Body of pancreas (tissue), 4 donors: ENCODE results near the gene SLC6A9. TPM values are rescaled to one million over a fixed set of nuclear protein-coding genes. Genes with fewer than 3 reads are reported as not detected.

ENCODE experiments used
- ATAC-seq: fragments of 150-250 bp; one replicate; pipeline ENCODE4 v1.9.1; 2016
- DNase-seq, 4 donors: peaks; one replicate each; pipeline ENCODE4 v3.0.0-alpha.2; 2019
- H3K27ac ChIP-seq, 4 donors: fragments of 200-600 bp; sonication (generic); 1 replicate in 3 of 4; 2 replicates in 1 of 4; pipeline versions ENCODE4 v1.5.1 to v1.6.1; 2016 to 2019; ENCODE audit warnings: mild to moderate bottlenecking in 1 of 4, mixed read lengths in 1 of 4, moderate library complexity in 1 of 4
- H3K27me3 ChIP-seq, 2 donors: fragments of 200-600 bp; sonication (generic); one replicate each; pipeline ENCODE4 v1.6.0; 2016; ENCODE audit warnings: mild to moderate bottlenecking in 1 of 2
- H3K36me3 ChIP-seq, 2 donors: fragments of 200-600 bp; sonication (generic); replicated peaks in 1 of 2; 2 replicates each; pipeline ENCODE4 v1.5.1; 2016; ENCODE audit warnings: low read depth in 2 of 2; ENCODE audit not compliant: insufficient read depth in 1 of 2
- H3K4me1 ChIP-seq: fragments of 200-600 bp; sonication (generic); one replicate; pipeline ENCODE4 v1.6.0; 2016
- H3K4me3 ChIP-seq, 2 donors: fragments of 200-600 bp; sonication (generic); 1 replicate in 1 of 2; 2 replicates in 1 of 2; pipeline ENCODE4 v1.5.1; 2016 to 2019
- H3K9me3 ChIP-seq, 3 donors: fragments of 200-600 bp; sonication (generic); 1 replicate in 2 of 3; 2 replicates in 1 of 3; pipeline ENCODE4 v1.5.1; 2016
- POLR2A ChIP-seq, 3 donors: fragments of 450-650 bp; IDR thresholded peaks; one replicate each; pipeline ENCODE4 v1.6.1; 2016; ENCODE audit warnings: antibody characterized with exemption in 3 of 3, mild to moderate bottlenecking in 2 of 3
- WGBS, 2 donors: methylation state at CpG; one replicate each; pipeline ENCODE4 v1.1.5; 2017; 5-methylcytosine and 5-hydroxymethylcytosine counted together
- intact Hi-C: fragments of 100-400 bp; cut with DNase I; formaldehyde crosslinking; loops from one replicate; pipeline ENCODE4 v1.15.1; 2023
- total RNA-seq, 2 donors: library from RNA; depleted of rRNA; stranded (reverse); fragments of >200 nt; gene quantifications; one replicate each; pipeline ENCODE4 v1.1.0, GENCODE V29; 2016
- TF ChIP-seq, protein P1 (sequence below), 7 experiments: fragments of 450-650 bp in 4 of 7; fragments of 200-600 bp in 3 of 7; sonication (generic) in 3 of 7; IDR thresholded peaks; one replicate each; pipeline ENCODE4 v1.5.1; 2016 to 2019; ENCODE audit warnings: antibody characterized with exemption in 7 of 7

Gene SLC6A9
- total RNA-seq, 2 donors from 2014 or later = 2.3 to 4.6 TPM

DNA sequence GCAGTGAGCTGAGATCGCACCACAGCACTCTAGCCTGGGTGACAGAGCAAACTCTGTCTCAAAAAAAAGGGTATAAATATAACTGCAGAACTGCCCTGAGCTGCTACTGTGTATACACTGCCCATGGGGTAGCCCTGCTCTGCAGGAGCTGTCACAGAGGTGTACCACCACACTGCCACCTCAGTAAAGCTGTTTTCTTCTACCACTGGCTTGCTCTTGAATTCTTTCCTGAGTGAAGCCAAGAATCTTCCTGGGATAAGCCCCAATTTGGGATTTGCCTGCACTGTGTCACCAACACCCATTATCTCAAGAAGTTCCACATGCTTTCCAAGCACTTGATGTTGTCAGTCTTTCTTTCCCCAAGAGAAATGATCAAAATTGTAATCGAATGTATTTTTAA, 30.6 kb upstream of the SLC6A9 start:
- ATAC-seq (no peak), DNase-seq (no peak)
- H3K9me3 ChIP-seq = no peaks in the 10 kb centered on the region
- H3K4me1 ChIP-seq = no peaks in the 10 kb centered on the region
- no peak overlapping the region for H3K4me3 ChIP-seq
- intact Hi-C loops = no loop called here
- H3K27me3 ChIP-seq = no peaks in the 10 kb centered on the region
- no peaks in the 10 kb centered on the region for H3K36me3 ChIP-seq
- no peak overlapping the region for H3K27ac ChIP-seq
- WGBS, 2 donors = 84 to 90% methylated on average over 2 of the region's 2 CpGs
- TF ChIP-seq POLR2A (IDR thresholded peaks at IDR 0.05) = no peak
- TF ChIP-seq, protein P1, sequence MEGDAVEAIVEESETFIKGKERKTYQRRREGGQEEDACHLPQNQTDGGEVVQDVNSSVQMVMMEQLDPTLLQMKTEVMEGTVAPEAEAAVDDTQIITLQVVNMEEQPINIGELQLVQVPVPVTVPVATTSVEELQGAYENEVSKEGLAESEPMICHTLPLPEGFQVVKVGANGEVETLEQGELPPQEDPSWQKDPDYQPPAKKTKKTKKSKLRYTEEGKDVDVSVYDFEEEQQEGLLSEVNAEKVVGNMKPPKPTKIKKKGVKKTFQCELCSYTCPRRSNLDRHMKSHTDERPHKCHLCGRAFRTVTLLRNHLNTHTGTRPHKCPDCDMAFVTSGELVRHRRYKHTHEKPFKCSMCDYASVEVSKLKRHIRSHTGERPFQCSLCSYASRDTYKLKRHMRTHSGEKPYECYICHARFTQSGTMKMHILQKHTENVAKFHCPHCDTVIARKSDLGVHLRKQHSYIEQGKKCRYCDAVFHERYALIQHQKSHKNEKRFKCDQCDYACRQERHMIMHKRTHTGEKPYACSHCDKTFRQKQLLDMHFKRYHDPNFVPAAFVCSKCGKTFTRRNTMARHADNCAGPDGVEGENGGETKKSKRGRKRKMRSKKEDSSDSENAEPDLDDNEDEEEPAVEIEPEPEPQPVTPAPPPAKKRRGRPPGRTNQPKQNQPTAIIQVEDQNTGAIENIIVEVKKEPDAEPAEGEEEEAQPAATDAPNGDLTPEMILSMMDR (IDR thresholded peaks at IDR 0.05) = no peak

DNA sequence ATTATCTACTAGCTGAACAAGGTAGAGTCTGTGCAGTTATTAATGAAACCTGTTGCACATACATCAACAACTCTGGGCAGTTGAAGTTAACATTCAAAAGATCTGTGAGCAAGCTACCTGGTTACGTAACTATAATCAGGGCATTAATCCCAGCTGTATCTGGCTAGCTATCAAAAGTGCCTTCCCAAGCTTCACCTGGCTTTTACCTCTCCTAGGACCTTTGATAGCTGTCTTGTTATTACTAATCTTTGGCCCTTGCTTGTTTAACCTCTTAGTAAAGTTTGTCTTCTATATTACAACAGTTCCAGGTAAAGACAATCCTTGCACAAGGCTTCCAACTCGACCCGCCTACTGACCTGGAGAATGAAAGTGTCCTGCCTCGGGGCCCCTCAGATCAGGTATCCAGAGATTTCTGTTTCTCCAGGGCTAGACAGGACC, 29.6 kb upstream of the SLC6A9 start:
- H3K4me1 ChIP-seq = no peaks in the 10 kb centered on the region
- H3K27ac ChIP-seq = peak overlapping the region in 3 of 4 donors; percentile 6 to 31 (median 30)

DNA sequence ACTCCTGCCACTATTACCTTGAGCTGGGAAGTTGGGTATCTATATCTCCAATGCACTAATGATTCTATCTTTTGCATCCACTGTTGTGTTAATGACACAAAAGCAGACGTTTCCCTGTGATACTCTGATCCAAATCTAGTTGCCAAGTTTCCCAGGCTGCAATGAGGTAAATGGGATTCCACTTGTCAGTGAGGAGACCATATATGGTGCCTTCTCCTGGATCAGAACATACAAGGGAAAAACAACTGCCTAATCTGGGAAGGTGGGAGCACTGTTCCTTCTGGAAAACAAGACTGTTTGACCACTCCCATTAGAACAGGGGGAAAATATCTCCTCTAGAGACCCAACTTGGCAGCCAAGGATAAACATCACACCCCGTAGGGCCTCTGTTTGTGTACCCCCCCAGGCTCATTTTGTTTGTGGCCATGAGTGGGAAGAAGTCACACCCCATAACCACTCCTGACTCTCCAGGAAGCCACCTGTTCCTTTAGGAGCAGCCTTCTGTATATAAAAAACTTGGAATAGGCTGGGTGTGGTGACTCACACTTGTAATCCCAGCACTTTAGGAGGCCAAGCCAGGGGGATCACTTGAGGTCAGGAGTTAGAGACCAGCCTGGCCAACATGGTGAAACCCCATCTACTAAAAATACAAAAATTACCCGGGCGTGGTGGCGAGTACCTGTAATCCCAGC, 28.5 kb upstream of the SLC6A9 start:
- no peak for DNase-seq
- no peak for ATAC-seq
- no peak for TF ChIP-seq POLR2A (IDR thresholded peaks at IDR 0.05)
- TF ChIP-seq, protein P1 (IDR thresholded peaks at IDR 0.05) = no peak
- Histone ChIP-seq H3K27ac (peak overlapping the region in 2 of 4 donors; percentile 6 to 30), H3K36me3 (no peaks in the 10 kb centered on the region), H3K4me1 (no peaks in the 10 kb centered on the region), H3K27me3 (no peaks in the 10 kb centered on the region), H3K9me3 (no peaks in the 10 kb centered on the region), H3K4me3 (no peak overlapping the region)
- WGBS, 2 donors = 76 to 80% methylated on average over 5 of the region's 5 CpGs
- intact Hi-C loops = loop anchor here (10.0 kb wide), 1 partner anchor 295 kb away; no protein-coding TSS in a partner anchor

More for the DNA sequence above, 29.6 kb upstream of the SLC6A9 start:
- no peaks in the 10 kb centered on the region for H3K27me3 ChIP-seq
- intact Hi-C loops = no loop called here
- TF ChIP-seq POLR2A (IDR thresholded peaks at IDR 0.05) = no peak
- TF ChIP-seq, protein P1 (IDR thresholded peaks at IDR 0.05) = no peak
- H3K4me3 ChIP-seq = no peak overlapping the region
- H3K36me3 ChIP-seq = no peaks in the 10 kb centered on the region
- ATAC-seq = peak; percentile 59
- WGBS, 2 donors = 57 to 58% methylated on average over 4 of the region's 4 CpGs
- no peak for DNase-seq
- H3K9me3 ChIP-seq = no peaks in the 10 kb centered on the region

DNA sequence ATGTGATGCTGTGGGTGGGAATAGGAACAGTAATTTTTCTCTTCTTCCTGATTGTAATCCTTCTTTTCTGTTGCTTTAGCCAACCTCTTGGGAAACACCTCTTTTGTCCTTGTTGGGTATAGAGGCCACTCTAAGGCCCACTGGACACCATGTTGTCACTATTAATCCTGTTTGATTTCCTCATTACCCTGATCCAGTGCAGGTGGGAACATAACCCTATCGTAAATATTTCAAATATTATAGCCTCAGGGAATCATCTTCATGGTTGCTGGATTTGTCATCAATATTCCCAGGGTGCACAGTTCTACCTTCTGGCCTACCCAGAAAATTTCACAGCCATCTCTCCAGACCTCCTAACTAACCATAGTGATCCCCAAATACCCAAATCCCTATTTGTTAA, 27.9 kb upstream of the SLC6A9 start:
- intact Hi-C loops = loop anchor here (10.0 kb wide), 1 partner anchor 294 kb away; no protein-coding TSS in a partner anchor
- Histone ChIP-seq H3K27me3 (no peaks in the 10 kb centered on the region), H3K9me3 (no peaks in the 10 kb centered on the region), H3K27ac (no peak overlapping the region), H3K36me3 (no peaks in the 10 kb centered on the region), H3K4me3 (no peak overlapping the region), H3K4me1 (no peaks in the 10 kb centered on the region)
- TF ChIP-seq POLR2A (IDR thresholded peaks at IDR 0.05) = no peak
- TF ChIP-seq, protein P1 (IDR thresholded peaks at IDR 0.05) = no peak
- no peak for ATAC-seq
- 73 to 80% methylated on average over 1 of the region's 1 CpG for WGBS, 2 donors
- DNase-seq = no peak

DNA sequence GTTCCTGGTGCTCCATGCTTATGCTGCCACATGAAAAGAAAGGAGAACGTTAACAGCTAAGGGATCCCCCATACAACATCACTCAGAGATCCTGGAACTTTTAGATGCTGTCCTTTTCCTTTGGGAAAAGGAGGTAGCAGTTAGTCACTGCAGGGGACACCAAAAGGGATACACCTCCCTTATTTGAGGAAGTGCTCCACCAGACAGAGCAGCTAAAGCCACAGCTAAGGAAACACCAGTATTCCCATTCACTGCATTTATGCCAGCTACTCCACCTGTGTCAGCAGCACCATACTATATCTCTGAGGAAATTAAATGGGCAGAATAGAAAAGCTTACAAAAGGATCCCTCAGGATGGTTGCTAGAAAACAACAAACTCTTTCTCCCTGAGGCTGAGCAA, 26.0 kb upstream of the SLC6A9 start:
- intact Hi-C loops = loop anchor here (10.0 kb wide), 1 partner anchor 292 kb away; no protein-coding TSS in a partner anchor
- WGBS, 2 donors = 65 to 82% methylated on average over 1 of the region's 1 CpG
- no peaks in the 10 kb centered on the region for H3K4me1 ChIP-seq
- H3K27ac ChIP-seq = no peak overlapping the region
- no peaks in the 10 kb centered on the region for H3K9me3 ChIP-seq
- no peak overlapping the region for H3K4me3 ChIP-seq
- H3K27me3 ChIP-seq = no peaks in the 10 kb centered on the region
- ATAC-seq (no peak), DNase-seq (no peak)
- TF ChIP-seq, protein P1 (IDR thresholded peaks at IDR 0.05) = no peak
- TF ChIP-seq POLR2A (IDR thresholded peaks at IDR 0.05) = no peak
- no peaks in the 10 kb centered on the region for H3K36me3 ChIP-seq
